ENCODE measurements around the gene PEX7.
A peak's percentile ranks its signal among the peaks of the same experiment; 100 is the strongest.

The PEX7 gene

DNA sequence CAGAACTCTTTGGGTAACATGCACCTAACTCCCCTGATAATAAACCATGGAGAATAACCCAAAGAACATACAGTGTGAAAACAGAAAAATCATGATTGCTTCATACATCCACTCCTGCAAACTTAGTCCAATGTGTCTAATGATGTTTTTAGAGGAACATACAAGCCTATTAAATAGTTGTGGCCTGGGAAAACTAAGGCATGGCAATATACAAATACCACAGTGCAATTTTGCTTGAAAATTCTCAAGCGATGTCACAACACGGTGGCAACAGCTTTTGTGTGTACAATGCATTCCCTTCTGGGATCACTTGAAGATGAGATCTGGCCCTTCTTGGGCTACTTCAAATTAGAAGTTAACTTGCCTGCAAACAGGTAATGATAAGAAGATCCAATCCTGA is 46.8 kb upstream of the PEX7 start:
- H3K4me3 ChIP-seq (ENCODE audit: low read depth, low read length), result no peak overlapping the region
- TF ChIP-seq MYC (IDR thresholded peaks at IDR 0.05; ENCODE audit: low read depth, low read length) (no peak), POLR2A (IDR thresholded peaks at IDR 0.05; ENCODE audit: extremely low read depth, insufficient read length) (no peak)
- TF ChIP-seq, protein P1, sequence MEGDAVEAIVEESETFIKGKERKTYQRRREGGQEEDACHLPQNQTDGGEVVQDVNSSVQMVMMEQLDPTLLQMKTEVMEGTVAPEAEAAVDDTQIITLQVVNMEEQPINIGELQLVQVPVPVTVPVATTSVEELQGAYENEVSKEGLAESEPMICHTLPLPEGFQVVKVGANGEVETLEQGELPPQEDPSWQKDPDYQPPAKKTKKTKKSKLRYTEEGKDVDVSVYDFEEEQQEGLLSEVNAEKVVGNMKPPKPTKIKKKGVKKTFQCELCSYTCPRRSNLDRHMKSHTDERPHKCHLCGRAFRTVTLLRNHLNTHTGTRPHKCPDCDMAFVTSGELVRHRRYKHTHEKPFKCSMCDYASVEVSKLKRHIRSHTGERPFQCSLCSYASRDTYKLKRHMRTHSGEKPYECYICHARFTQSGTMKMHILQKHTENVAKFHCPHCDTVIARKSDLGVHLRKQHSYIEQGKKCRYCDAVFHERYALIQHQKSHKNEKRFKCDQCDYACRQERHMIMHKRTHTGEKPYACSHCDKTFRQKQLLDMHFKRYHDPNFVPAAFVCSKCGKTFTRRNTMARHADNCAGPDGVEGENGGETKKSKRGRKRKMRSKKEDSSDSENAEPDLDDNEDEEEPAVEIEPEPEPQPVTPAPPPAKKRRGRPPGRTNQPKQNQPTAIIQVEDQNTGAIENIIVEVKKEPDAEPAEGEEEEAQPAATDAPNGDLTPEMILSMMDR (IDR thresholded peaks at IDR 0.05; ENCODE audit: low read depth, low read length), result no peak
- TF ChIP-seq, protein P2, sequence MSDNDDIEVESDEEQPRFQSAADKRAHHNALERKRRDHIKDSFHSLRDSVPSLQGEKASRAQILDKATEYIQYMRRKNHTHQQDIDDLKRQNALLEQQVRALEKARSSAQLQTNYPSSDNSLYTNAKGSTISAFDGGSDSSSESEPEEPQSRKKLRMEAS (IDR thresholded peaks at IDR 0.05; ENCODE audit: low read depth, low read length), result no peak
- DNase-seq (ENCODE audit: low read depth), result peak; percentile 82

DNA sequence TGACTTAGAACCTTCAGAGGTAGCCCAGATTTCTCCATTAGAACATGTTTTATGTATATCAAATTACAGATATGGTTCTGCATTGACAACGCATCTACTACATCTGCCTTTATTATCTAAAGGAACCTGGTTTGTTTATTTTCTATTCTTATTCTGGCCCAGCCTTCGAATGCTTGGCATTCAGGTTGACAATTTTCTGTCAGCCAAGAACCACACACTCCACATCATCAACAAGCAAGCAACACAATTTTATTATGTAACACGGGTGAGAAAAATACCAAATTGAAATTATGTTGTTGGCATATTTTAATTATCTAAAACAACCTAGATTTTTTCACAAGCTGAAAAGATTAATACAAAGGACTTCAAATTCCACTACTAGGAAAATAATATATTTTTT is 44.7 kb upstream of the PEX7 start:
- no peak for DNase-seq (ENCODE audit: low read depth)
- TF ChIP-seq MYC (IDR thresholded peaks at IDR 0.05; ENCODE audit: low read depth, low read length), result no peak
- TF ChIP-seq, protein P2 (IDR thresholded peaks at IDR 0.05; ENCODE audit: low read depth, low read length), result no peak
- no peak overlapping the region for H3K4me3 ChIP-seq (ENCODE audit: low read depth, low read length)

DNA sequence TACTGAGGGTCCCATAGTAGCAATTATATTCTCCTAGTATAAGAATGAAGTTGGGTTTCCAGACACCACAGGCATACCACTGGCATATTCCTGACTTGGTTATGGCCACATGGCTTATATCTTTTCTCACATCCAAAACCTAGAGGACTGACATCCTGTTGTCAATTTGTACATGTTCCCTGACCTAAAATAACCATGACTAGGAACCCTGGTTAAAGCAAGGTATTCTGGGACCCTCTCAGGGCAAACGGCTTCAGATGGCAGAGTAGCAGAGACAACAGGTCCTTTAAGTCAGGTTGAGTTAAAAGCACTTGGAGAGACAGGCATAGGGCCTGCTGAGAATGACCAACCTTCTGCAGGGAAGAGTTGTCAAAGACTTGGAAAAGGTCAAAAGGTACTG is 42.7 kb upstream of the PEX7 start:
- no peak for TF ChIP-seq MYC (IDR thresholded peaks at IDR 0.05; ENCODE audit: low read depth, low read length)
- TF ChIP-seq POLR2A (IDR thresholded peaks at IDR 0.05; ENCODE audit: extremely low read depth, insufficient read length), result no peak
- TF ChIP-seq, protein P1 (IDR thresholded peaks at IDR 0.05; ENCODE audit: low read depth, low read length), result no peak
- TF ChIP-seq, protein P2 (IDR thresholded peaks at IDR 0.05; ENCODE audit: low read depth, low read length), result no peak
- no peak overlapping the region for H3K4me3 ChIP-seq (ENCODE audit: low read depth, low read length)
- DNase-seq (ENCODE audit: low read depth), result no peak

DNA sequence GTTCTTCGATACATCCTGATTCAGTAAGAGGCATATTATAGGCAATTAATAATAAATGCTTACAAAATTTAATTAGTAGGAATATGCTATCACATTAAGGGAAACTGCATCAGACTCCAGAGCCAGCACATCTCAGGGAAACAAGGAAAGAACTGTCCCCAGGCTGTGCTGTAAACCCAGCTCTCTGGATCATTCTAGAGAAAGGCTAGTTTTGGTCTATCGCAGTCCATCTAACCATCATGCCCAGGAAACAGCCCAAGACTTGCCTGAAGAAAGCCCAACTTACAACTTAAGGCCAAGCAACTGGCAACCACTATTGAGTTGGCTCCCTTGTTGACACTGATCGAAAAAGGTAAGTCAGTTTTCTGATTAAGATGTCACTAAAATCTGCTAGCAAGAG is 41.4 kb upstream of the PEX7 start:
- no peak overlapping the region for H3K4me3 ChIP-seq (ENCODE audit: low read depth, low read length)
- no peak for DNase-seq (ENCODE audit: low read depth)
- TF ChIP-seq POLR2A (IDR thresholded peaks at IDR 0.05; ENCODE audit: extremely low read depth, insufficient read length), result no peak
- TF ChIP-seq, protein P1 (IDR thresholded peaks at IDR 0.05; ENCODE audit: low read depth, low read length), result no peak
- TF ChIP-seq, protein P2 (IDR thresholded peaks at IDR 0.05; ENCODE audit: low read depth, low read length), result no peak
- no peak for TF ChIP-seq MYC (IDR thresholded peaks at IDR 0.05; ENCODE audit: low read depth, low read length)

DNA sequence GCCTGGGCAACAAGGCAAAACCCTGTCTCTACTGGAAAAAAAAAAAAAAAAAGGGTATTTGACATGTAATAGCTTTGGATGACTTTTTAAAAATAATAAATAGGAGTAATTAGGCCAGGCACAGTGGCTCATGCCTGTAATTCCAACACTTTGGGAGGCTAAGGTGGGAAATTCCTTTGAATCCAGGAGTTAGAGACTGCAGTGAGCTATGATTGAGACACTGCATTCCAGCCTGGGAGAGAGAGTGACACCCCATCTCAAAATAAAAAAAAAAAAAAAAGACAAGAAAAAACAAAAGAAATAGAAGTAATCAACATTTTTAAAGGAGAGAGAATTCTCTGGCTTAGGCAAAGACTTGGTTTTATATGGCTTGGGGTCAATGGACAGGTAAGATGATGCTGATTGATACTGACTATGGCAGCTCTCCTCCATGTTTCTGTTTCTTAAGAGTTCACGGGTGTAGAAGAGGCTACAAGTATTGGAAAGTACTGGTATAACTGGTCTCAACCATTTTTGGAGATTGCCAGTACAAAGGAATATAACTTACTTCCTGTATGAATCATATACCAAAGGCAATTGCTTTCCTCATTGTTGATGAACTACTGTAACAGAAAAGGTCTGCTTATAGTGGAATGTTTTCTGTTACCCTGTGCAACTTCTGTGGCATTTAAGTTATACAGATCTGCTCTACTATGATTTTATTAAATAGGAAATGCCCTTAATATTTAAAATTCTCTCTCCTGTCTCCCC is 40.2 kb upstream of the PEX7 start:
- no peak overlapping the region for H3K4me3 ChIP-seq (ENCODE audit: low read depth, low read length)
- TF ChIP-seq, protein P2 (IDR thresholded peaks at IDR 0.05; ENCODE audit: low read depth, low read length), result no peak
- TF ChIP-seq, protein P1 (IDR thresholded peaks at IDR 0.05; ENCODE audit: low read depth, low read length), result no peak
- TF ChIP-seq MYC (IDR thresholded peaks at IDR 0.05; ENCODE audit: low read depth, low read length) (no peak), POLR2A (IDR thresholded peaks at IDR 0.05; ENCODE audit: extremely low read depth, insufficient read length) (no peak)
- DNase-seq (ENCODE audit: low read depth), result peak; percentile 79

DNA sequence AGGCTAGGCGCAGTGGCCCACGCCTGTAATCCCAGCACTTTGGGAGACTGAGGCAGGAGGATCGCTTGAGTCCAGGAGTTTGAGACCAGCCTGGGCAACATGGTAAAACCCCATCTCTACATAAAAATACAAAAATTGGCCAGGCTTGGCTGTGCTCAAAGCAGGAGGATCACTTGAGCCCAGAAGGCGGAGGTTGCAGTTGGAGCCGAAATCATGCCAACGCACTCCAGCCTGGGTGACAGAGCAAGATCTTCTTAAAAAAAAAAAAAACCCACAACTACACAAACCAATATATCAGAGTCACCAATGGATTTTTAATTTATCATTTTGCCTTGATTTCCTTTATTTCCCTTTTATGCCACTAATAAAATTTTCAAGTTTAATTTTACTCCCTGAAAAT is 39.4 kb upstream of the PEX7 start:
- no peak for DNase-seq (ENCODE audit: low read depth)
- no peak for TF ChIP-seq POLR2A (IDR thresholded peaks at IDR 0.05; ENCODE audit: extremely low read depth, insufficient read length)
- no peak for TF ChIP-seq MYC (IDR thresholded peaks at IDR 0.05; ENCODE audit: low read depth, low read length)
- TF ChIP-seq, protein P2 (IDR thresholded peaks at IDR 0.05; ENCODE audit: low read depth, low read length), result no peak
- TF ChIP-seq, protein P1 (IDR thresholded peaks at IDR 0.05; ENCODE audit: low read depth, low read length), result no peak
- peak overlapping the region; percentile 84 for H3K4me3 ChIP-seq (ENCODE audit: low read depth, low read length)

Measured in NB4 (cell line).